Measurements from ENCODE around the gene PLSCR3. TPM values are rescaled to one million over a fixed set of nuclear protein-coding genes. Genes with fewer than 3 reads are reported as not detected.

Gene PLSCR3
- total RNA-seq, 6 experiments from 2014 or later, result 5.5 to 8.9 (median 6.4) TPM

DNA sequence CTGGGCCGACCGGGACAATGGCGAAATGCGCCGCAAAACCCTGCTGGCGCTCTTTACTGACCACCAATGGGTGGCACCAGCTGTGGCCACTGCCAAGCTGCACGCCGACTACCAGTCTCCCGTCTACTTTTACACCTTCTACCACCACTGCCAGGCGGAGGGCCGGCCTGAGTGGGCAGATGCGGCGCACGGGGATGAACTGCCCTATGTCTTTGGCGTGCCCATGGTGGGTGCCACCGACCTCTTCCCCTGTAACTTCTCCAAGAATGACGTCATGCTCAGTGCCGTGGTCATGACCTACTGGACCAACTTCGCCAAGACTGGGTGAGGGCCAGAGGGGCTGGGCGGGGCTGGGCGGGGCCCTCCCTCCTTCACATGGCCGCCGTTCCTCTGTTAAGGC, 21.5 kb upstream of the PLSCR3 start:
- DNase-seq (no peak), ATAC-seq (no peak)
- no peaks in the 10 kb centered on the region for H3K36me3 ChIP-seq
- no peaks in the 10 kb centered on the region for H3K9me3 ChIP-seq
- no peak overlapping the region for H3K27ac ChIP-seq
- H3K4me1 ChIP-seq, result no peaks in the 10 kb centered on the region
- H3K4me3 ChIP-seq, result no peak overlapping the region
- intact Hi-C loops (cut with DNase I), result no loop called here
- TF ChIP-seq, protein P1, sequence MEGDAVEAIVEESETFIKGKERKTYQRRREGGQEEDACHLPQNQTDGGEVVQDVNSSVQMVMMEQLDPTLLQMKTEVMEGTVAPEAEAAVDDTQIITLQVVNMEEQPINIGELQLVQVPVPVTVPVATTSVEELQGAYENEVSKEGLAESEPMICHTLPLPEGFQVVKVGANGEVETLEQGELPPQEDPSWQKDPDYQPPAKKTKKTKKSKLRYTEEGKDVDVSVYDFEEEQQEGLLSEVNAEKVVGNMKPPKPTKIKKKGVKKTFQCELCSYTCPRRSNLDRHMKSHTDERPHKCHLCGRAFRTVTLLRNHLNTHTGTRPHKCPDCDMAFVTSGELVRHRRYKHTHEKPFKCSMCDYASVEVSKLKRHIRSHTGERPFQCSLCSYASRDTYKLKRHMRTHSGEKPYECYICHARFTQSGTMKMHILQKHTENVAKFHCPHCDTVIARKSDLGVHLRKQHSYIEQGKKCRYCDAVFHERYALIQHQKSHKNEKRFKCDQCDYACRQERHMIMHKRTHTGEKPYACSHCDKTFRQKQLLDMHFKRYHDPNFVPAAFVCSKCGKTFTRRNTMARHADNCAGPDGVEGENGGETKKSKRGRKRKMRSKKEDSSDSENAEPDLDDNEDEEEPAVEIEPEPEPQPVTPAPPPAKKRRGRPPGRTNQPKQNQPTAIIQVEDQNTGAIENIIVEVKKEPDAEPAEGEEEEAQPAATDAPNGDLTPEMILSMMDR (IDR thresholded peaks at IDR 0.05), result no peak
- H3K27me3 ChIP-seq, result no peaks in the 10 kb centered on the region
- WGBS (ENCODE audit: insufficient coverage, low coverage, low lambda C conversion rate, missing lambda C conversion rate), result 88% methylated on average over 11 of the region's 23 CpGs

DNA sequence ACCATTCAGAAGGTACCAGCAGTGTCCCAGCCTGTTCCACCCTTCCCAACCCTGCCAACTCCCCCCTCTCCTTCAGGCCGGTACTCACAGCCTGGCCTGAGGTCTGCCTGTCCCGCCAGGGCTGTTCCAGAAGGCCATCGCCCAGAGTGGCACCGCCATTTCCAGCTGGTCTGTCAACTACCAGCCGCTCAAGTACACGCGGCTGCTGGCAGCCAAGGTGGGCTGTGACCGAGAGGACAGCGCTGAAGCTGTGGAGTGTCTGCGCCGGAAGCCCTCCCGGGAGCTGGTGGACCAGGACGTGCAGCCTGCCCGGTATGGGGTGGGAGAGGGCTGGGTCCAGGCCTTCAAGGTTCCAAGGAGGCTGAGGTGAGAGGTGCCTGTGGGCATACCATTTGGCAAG, 20.5 kb upstream of the PLSCR3 start:
- Histone ChIP-seq H3K27me3 (no peaks in the 10 kb centered on the region), H3K9me3 (no peaks in the 10 kb centered on the region), H3K4me3 (no peak overlapping the region), H3K4me1 (no peaks in the 10 kb centered on the region), H3K36me3 (no peaks in the 10 kb centered on the region), H3K27ac (no peak overlapping the region)
- 80% methylated on average over 6 of the region's 14 CpGs for WGBS (ENCODE audit: insufficient coverage, low coverage, low lambda C conversion rate, missing lambda C conversion rate)
- ATAC-seq, result no peak
- TF ChIP-seq POLR2A (IDR thresholded peaks at IDR 0.05), result no peak
- TF ChIP-seq, protein P1 (IDR thresholded peaks at IDR 0.05), result no peak
- intact Hi-C loops (cut with DNase I), result no loop called here
- no peak for DNase-seq

DNA sequence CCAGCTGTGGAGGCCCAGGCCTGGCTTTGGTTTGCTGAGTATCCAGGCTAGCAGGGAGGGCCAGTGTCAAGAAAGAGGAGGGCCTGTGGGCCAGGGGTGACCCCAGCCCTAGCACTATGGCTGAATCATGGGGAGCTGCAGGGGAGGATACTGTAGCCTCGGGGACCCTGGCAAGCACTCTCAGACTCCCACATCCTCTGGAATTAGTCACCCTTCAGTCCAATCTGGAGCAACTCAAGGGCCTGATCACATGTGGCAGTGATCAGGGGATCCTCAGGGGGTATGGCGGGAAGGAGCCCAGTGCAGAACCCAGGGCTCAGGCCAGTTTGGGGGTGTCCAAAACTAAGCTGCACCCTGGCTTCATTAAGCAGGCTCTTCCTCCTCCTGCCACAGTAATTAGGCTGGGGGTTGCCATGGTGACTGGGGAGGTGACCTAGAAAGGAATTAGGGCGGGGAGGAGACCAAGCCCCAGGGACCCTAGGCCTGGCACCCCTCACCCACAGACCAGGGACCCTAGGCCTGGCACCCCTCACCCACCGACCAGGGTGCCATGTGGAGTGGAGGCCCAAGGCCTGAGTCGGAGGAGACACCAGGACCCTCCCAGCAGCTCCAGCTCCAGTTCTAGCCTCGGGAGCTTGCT, 19.1 kb upstream of the PLSCR3 start:
- TF ChIP-seq, protein P1 (IDR thresholded peaks at IDR 0.05), result no peak
- no peak for TF ChIP-seq POLR2A (IDR thresholded peaks at IDR 0.05)
- intact Hi-C loops (cut with DNase I), result no loop called here
- WGBS (ENCODE audit: insufficient coverage, low coverage, low lambda C conversion rate, missing lambda C conversion rate), result 66% methylated on average over 2 of the region's 6 CpGs
- Histone ChIP-seq H3K27me3 (no peaks in the 10 kb centered on the region), H3K9me3 (no peaks in the 10 kb centered on the region), H3K27ac (no peak overlapping the region), H3K36me3 (no peaks in the 10 kb centered on the region), H3K4me3 (no peak overlapping the region), H3K4me1 (no peaks in the 10 kb centered on the region)
- DNase-seq, result no peak
- no peak for ATAC-seq

DNA sequence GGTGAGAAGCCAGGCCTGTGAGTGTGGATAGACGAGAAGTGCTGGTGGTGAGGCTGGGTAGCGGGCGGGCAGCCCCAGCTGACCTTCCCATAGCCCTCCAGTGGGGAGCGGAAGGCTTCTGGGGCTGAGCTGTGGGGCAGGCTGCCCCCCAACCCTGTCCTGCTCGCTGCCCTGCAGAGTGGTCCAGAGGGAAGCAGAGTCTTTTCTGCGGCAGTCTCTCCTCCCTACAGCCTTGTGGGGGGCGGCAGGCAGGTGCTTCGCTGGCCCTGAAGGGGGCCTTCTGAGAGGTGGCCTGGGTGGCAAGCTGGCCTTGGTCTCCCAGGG, 17.1 kb upstream of the PLSCR3 start:
- WGBS (ENCODE audit: insufficient coverage, low coverage, low lambda C conversion rate, missing lambda C conversion rate), result 100% methylated on average over 2 of the region's 8 CpGs
- no peak for ATAC-seq
- H3K9me3 ChIP-seq, result no peaks in the 10 kb centered on the region

More for the DNA sequence above, 17.1 kb upstream of the PLSCR3 start:
- Histone ChIP-seq H3K27me3 (no peaks in the 10 kb centered on the region), H3K4me3 (no peak overlapping the region), H3K36me3 (no peaks in the 10 kb centered on the region), H3K27ac (no peak overlapping the region), H3K4me1 (no peaks in the 10 kb centered on the region)
- TF ChIP-seq, protein P1 (IDR thresholded peaks at IDR 0.05), result no peak
- TF ChIP-seq POLR2A (IDR thresholded peaks at IDR 0.05), result no peak
- intact Hi-C loops (cut with DNase I), result no loop called here
- no peak for DNase-seq

All from right lobe of liver (tissue), 6 donors.